Nephron (organoid): ENCODE data around the gene RHOB.

ENCODE experiments used
- H3K27ac Mint-ChIP-seq, 3 experiments: 2 replicates each; pipeline ENCODE4 v1.8.0; 2020; ENCODE audit warnings: mixed read lengths in 3 of 3, mild to moderate bottlenecking in 2 of 3, moderate library complexity in 1 of 3
- H3K27me3 Mint-ChIP-seq: 2 replicates; pipeline ENCODE4 v1.8.0; 2021; ENCODE audit warnings: low read depth, mild to moderate bottlenecking, moderate library complexity, mixed read lengths
- H3K36me3 Mint-ChIP-seq: 2 replicates; pipeline ENCODE4 v1.8.0; 2020; ENCODE audit warnings: low read depth, mixed read lengths
- H3K4me1 Mint-ChIP-seq: 2 replicates; pipeline ENCODE4 v1.8.0; 2020; ENCODE audit warnings: mixed read lengths
- H3K4me3 Mint-ChIP-seq, 3 experiments: 2 replicates each; pipeline ENCODE4 v1.8.0; 2020; ENCODE audit warnings: mild to moderate bottlenecking in 3 of 3, mixed read lengths in 3 of 3, moderate library complexity in 2 of 3
- H3K9me3 Mint-ChIP-seq: 2 replicates; pipeline ENCODE4 v1.8.0; 2020; ENCODE audit warnings: mixed read lengths
- TF ChIP-seq, protein P1 (sequence below), 3 experiments: fragments of 200-600 bp; sonication (generic); IDR thresholded peaks; one replicate each; pipeline ENCODE4 v1.5.0; 2021; ENCODE audit warnings: antibody characterized with exemption in 3 of 3; ENCODE audit not compliant: unreplicated experiment in 3 of 3

RHOB gene

GRCh38 chr2:20423847-20424246 is 23.0 kb upstream of the RHOB start:
- Mint-ChIP-seq H3K27me3 (peaks cover 14% of the 10 kb centered on the region), H3K27ac (peak overlapping the region in 1 of 3 experiments; percentile 67), H3K4me1 (peaks cover 38% of the 10 kb centered on the region), H3K4me3 (no peak overlapping the region), H3K36me3 (no peaks in the 10 kb centered on the region), H3K9me3 (no peaks in the 10 kb centered on the region)
- TF ChIP-seq, protein P1, sequence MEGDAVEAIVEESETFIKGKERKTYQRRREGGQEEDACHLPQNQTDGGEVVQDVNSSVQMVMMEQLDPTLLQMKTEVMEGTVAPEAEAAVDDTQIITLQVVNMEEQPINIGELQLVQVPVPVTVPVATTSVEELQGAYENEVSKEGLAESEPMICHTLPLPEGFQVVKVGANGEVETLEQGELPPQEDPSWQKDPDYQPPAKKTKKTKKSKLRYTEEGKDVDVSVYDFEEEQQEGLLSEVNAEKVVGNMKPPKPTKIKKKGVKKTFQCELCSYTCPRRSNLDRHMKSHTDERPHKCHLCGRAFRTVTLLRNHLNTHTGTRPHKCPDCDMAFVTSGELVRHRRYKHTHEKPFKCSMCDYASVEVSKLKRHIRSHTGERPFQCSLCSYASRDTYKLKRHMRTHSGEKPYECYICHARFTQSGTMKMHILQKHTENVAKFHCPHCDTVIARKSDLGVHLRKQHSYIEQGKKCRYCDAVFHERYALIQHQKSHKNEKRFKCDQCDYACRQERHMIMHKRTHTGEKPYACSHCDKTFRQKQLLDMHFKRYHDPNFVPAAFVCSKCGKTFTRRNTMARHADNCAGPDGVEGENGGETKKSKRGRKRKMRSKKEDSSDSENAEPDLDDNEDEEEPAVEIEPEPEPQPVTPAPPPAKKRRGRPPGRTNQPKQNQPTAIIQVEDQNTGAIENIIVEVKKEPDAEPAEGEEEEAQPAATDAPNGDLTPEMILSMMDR (IDR thresholded peaks at IDR 0.05; ENCODE audit: unreplicated experiment in 3 of 3) = no peak

DNA sequence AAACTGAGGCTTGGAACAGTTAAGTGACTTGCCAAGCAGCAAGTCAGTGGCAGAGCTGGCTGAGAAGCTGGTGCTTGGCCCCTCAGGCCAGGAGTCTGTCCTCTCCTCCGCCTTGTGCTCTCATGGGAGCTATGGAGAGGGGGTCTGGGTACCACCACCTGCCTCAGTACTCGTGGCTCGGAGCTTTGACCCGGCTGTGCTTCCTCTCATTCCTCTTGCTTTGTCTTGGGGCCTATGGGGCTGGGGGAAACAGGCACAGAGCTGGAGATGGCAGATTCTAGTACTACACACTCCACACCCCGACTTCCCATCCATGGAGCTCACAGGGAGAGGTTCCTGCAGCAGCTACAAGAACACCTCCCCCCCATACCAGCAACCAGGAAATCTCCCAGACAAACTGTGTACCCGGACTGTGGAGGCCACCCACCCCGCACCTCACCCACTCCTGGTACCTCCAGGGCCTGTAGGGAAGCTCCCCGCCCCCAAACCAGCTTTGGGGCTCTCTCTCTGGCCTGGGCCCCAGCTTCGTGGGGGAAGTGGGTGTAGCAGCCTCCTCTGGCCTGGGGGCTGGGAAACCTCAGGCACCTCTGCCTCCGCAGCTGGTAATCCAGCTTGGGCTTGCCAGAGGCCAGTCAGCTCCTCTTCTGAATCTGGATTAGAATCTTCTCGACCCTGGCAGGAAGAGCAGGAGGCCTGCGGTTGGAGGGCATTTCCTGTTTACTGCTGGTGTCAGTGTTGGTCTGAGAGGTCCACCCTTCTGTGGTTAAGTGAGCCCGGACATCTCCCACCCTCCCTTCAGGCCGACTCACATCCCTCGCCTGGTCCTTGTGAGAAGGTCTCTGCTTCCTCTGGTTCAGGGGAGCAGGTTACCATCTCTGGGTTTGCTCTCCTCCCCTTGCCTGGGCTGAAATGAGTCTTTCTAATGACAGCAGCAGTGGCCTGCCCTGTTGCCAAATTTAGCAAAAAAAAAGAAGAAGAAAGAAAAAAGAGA is 22.3 kb upstream of the RHOB start:
- TF ChIP-seq, protein P1 (IDR thresholded peaks at IDR 0.05; ENCODE audit: unreplicated experiment in 3 of 3) = no peak
- Mint-ChIP-seq H3K36me3 (no peaks in the 10 kb centered on the region), H3K4me3 (no peak overlapping the region), H3K4me1 (peaks cover 31% of the 10 kb centered on the region), H3K27me3 (peaks cover 18% of the 10 kb centered on the region), H3K9me3 (no peaks in the 10 kb centered on the region), H3K27ac (peak overlapping the region in 1 of 3 experiments; percentile 20)

DNA sequence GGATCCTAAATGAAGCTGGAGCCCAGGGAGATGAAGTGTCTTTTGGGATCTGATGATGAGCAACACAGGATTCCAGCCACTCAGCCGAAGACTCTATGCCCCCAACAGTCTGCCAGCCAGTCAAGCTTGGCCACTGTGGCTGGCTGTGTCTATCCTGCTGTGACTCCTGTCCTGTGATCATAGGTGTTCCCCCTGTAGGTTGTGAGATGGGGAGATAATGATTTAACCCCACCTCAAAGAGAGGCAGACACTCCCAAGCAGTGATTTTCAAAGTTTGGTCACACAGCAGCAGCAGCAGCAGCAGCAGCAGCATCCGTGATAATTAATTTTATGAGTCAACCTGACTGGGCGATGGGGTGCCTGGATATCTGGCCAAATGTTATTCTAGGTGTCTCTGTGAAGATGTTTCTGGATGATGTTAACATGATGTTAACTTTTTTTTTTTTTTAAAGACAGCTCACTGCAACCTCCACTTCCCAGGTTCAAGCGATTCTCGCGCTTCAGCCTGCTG is 21.4 kb upstream of the RHOB start:
- H3K4me3 Mint-ChIP-seq = no peak overlapping the region
- H3K27me3 Mint-ChIP-seq = peaks cover 18% of the 10 kb centered on the region
- peak overlapping the region in 1 of 3 experiments; percentile 20 for H3K27ac Mint-ChIP-seq
- TF ChIP-seq, protein P1 (IDR thresholded peaks at IDR 0.05; ENCODE audit: unreplicated experiment in 3 of 3) = no peak
- H3K4me1 Mint-ChIP-seq = peaks cover 25% of the 10 kb centered on the region
- H3K9me3 Mint-ChIP-seq = no peaks in the 10 kb centered on the region
- no peaks in the 10 kb centered on the region for H3K36me3 Mint-ChIP-seq

GRCh38 chr2:20425884-20426283 is 21.0 kb upstream of the RHOB start:
- no peak overlapping the region for H3K27ac Mint-ChIP-seq
- TF ChIP-seq, protein P1 (IDR thresholded peaks at IDR 0.05; ENCODE audit: unreplicated experiment in 3 of 3) = no peak
- H3K36me3 Mint-ChIP-seq = no peaks in the 10 kb centered on the region
- H3K27me3 Mint-ChIP-seq = peaks cover 18% of the 10 kb centered on the region
- H3K4me1 Mint-ChIP-seq = peaks cover 25% of the 10 kb centered on the region
- H3K4me3 Mint-ChIP-seq = no peak overlapping the region
- no peaks in the 10 kb centered on the region for H3K9me3 Mint-ChIP-seq

DNA sequence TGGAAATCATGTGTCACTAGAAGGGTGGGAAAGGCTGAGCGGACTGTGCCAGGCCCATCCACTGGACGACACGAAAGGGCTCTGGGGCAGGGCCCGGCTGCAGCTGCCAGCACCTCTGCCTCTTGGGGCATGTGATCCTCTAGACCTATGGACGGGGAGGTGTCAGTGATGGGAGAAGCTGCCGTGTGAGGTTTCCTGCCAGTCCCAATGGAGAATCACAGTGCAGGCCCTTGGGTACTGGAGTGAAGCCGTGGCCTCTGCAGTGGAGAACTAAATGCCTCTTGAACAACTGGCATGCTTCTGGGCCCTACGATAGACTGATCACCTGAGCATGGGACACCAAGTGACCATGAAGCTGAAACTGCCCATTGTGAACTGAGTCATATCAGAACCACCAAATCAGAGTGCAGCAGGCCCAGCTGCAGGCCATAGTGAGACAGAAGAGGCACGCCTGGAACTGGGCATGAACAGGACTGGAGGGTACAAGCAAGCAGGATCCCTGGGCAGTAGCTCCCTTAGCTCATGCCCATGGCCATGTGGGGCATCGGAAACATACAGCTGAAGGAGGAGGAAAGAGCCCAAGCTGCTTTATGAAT is 18.8 kb upstream of the RHOB start:
- no peaks in the 10 kb centered on the region for H3K36me3 Mint-ChIP-seq
- H3K27me3 Mint-ChIP-seq = peaks cover 19% of the 10 kb centered on the region
- H3K9me3 Mint-ChIP-seq = no peaks in the 10 kb centered on the region
- H3K4me1 Mint-ChIP-seq = peaks cover 14% of the 10 kb centered on the region
- no peak overlapping the region for H3K4me3 Mint-ChIP-seq
- H3K27ac Mint-ChIP-seq = no peak overlapping the region
- TF ChIP-seq, protein P1 (IDR thresholded peaks at IDR 0.05; ENCODE audit: unreplicated experiment in 3 of 3) = no peak
